NCI-H2227 (cell line): ENCODE results near the gene MARCHF5.
"Not testable (repeated sequence)": the region's sequence is repeated elsewhere in the genome, so short reads cannot be mapped to it uniquely, and the experiment has no call there.

ENCODE experiments used
- DNase-seq: peaks from one replicate; lab custom pipeline; 2025; ENCODE audit not compliant: unreplicated experiment; lab: John Stamatoyannopoulos, UW

MARCHF5 gene

DNA sequence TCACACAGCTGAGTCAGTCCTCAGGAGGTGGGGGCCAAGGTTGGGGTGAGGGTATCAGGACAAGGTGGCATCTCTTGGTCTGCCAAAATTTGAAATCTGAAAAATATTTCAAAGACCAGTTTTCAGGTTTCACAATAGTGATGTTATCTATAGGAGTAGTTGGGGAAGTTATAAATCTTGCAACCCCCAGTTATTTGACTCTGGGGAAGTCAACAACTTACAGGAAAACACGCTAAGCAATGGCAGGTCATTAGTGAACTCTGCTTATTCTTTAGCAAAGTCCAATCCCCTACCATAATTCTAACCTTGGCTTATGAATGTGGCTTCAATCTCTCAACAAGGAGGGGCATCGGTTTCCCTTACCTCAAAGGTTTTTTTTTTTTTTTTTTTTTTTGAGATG lies 94.9 kb downstream of the MARCHF5 start:
- no peak for DNase-seq

DNA sequence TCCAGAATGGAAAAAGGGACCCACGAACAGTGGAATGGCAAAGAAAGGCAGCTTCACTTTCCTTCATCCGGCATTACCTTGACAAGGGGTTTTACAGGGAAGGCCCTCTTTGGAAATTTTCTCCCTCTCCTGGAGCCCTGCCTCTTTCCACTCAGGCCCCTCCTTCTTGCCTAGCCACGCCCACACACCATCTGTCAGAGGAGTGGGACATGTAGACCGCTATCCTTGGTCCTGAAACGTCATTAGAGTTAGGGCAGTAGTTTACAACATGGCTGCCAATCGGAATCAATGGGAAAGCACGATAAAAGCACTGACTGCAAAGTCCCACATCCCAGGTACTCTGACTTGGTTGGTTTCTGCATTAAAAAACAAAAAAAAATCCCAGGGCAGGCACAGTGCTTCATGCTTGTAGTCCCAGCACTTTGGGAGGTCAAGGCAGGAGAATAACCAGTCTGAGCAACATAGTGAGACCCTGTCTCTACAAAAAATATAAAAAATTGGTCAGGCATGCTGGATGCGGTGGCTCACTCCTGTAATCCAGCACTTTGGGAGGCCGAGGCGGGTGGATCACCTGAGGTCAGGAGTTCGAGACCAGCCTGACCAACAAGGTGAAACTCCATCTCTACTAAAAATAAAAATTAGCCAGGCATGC lies 96.4 kb downstream of the MARCHF5 start:
- no peak for DNase-seq

DNA sequence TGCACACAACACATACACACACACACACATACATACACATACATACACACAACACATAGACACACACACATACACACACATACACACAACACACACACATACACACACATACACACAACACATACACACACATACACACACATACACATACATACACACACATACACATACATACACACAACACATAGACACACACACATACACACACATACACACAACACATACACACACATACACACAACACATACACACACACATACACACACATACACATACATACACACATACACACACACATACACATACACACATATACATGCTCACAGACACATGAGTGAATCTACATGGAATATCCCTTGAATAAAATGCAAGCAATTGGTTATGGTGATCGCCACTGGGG lies 102.2 kb downstream of the MARCHF5 start:
- not testable (repeated sequence) for DNase-seq

DNA sequence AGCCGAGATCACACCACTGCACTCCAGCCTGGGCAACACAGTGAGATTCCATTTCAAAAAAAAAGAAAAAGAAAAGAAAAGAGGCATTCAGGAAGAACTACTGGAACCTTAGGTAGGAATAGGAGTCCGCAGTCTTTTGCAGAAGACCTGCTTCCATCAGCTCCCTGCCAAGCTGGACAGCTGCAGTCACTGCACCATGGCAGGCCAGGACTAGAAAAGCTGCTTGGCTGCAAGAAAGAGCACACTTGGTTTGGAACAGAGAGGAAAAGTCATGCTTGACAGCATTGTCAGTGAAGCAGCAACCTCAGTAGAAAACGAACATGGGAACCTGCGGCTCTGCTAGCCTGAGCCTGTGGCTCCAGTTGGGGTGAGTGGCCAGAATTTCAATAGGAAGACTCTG lies 104.3 kb downstream of the MARCHF5 start:
- DNase-seq: no peak

DNA sequence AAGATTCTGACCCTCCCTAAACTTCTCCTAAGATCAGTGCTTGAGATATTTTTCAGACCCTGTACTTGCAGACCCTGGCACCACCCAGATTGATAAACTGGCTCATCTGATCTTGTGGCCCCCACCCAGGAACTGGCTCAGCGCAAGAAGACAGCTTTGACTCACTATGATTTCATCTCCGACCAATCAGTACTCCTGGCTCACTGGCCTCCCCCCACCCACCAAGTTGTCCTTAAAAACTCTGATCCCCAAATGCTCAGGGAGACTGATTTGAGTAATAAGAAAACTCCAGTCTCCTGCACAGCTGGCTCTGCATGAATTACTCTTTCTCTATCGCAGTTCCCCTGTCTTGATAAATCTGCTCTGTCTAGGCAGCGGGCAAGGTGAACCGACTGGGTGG lies 111.3 kb downstream of the MARCHF5 start:
- not testable (repeated sequence) for DNase-seq
